HG03439 (cell line): ENCODE measurements around the gene RMND5B.
A peak's percentile ranks its signal among the peaks of the same experiment; 100 is the strongest.
"Not testable (repeated sequence)": the region's sequence is repeated elsewhere in the genome, so short reads cannot be mapped to it uniquely, and the experiment has no call there.

Experiments used
- ATAC-seq: cut with Tn5 transposase; IDR thresholded peaks from one replicate; pipeline ENCODE4 v1.9.1; 2021; ENCODE audit warnings: mild to moderate bottlenecking, moderate library complexity; ENCODE audit not compliant: unreplicated experiment

The RMND5B gene

DNA sequence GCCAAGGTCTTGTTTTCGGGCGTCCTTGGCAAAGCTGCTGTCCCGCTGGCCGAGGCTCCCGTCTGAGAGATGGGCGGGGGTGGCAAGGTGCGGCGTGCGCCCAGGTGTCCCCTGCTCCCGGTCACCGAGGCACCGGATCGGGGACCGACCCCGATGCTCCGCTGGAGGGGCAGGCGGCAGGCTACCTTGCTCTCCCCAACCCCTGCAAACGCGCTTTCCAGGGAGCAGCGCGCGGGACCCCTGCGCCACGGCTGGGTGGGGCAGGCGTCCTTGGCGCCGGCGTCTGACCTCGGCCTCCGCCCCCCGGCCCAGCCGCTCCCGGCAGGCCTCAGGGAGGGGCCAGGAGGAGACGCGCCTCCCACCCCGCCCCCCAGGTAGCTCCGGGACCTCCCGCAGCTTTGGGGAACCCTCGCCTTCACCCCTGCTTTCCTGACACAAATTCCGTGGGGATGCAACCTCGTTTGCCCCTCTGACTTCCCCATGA is 16.9 kb upstream of the RMND5B start:
- no peak for ATAC-seq

- no peak for ATAC-seq
Observed at GRCh38 chr5:178114325-178115135, 16.3 kb upstream of the RMND5B start.

DNA sequence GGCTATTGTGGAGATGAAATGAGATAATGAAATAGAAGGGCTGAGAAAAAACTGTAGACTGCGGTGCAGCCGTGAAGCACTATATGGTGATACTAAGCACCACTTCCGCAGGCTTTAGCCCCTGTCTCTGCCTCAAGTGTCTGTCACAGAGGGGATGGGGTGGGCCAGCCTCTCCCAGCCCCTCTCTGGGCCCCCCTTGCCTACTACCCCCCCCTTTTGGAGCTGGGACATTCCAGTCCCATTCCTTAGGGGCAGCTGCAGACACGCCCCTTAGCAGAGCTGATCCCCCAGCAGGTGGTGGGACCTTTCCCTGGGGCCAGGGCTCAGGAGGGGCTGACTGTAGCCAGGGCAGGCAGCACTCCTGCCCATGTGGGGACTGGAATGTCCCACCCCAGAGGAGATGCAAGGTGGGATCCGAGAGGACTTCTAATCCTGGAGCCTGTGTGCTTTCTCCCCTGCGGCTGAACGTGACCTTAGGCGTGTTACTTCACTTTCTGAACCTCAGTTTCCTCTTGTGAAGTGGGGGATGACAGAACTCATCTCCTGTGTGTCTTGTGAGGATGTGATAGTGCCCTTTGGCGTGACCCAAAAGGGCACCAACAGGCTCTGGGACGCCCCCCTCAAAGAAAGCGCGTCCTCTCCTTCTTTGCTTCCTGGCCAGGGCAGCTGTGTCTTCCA is 15.5 kb upstream of the RMND5B start:
- no peak for ATAC-seq

DNA sequence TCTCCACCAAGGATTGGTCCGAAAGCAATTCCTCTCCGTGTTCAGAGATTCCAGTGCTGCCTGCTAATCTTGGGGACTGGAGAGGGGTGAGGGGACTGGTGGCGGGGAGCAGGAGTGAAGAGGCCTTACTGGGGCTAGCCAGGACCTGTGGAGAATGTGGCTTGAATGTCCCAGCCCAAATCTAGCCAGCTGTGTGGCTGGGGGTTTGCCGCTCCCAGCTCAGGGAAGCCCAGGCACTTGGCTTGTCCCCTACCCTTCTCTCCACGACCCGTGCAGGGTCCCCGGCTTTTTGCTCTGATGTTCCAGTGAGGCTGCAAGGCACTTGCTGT is 15.0 kb upstream of the RMND5B start:
- ATAC-seq, result no peak

- ATAC-seq, result peak; percentile 28
Observed at GRCh38 chr5:178116143-178116885, 14.5 kb upstream of the RMND5B start.

- no peak for ATAC-seq
Observed at GRCh38 chr5:178117923-178118701, 12.7 kb upstream of the RMND5B start.

- ATAC-seq, result no peak
Observed at GRCh38 chr5:178119915-178120606, 10.8 kb upstream of the RMND5B start.

DNA sequence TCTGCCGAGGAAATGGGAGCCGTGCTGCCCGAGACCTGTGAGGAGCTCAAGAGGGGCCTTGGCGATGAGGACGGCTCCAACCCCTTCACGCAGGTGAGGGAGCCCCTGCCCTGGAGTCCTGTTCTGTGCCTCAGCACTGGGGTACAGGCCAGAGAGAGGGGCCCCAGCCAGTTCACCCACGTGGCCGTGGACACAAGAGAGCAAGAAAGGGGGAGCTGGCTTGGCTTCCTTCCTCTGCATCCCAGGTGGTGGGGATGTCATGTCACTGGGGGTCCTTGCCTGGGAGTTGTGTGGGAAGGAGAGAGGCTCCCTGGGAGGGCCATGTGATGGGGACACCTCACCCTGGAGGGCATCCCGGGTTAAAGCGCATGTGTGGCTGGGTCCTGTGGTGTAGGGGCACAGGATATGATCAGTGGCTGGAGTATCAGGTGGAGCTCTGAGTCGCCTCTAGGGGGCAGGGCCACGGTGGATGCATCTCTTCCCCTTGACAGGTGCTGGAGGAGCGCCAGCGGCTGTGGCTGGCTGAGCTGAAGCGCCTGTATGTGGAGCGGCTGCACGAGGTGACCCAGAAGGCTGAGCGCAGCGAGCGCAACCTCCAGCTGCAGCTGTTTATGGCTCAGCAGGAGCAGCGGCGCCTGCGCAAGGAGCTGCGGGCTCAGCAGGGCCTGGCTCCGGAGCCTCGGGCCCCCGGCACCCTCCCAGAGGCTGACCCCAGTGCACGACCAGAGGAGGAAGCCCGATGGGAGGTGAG is 10.0 kb upstream of the RMND5B start:
- peak; percentile 80 for ATAC-seq

DNA sequence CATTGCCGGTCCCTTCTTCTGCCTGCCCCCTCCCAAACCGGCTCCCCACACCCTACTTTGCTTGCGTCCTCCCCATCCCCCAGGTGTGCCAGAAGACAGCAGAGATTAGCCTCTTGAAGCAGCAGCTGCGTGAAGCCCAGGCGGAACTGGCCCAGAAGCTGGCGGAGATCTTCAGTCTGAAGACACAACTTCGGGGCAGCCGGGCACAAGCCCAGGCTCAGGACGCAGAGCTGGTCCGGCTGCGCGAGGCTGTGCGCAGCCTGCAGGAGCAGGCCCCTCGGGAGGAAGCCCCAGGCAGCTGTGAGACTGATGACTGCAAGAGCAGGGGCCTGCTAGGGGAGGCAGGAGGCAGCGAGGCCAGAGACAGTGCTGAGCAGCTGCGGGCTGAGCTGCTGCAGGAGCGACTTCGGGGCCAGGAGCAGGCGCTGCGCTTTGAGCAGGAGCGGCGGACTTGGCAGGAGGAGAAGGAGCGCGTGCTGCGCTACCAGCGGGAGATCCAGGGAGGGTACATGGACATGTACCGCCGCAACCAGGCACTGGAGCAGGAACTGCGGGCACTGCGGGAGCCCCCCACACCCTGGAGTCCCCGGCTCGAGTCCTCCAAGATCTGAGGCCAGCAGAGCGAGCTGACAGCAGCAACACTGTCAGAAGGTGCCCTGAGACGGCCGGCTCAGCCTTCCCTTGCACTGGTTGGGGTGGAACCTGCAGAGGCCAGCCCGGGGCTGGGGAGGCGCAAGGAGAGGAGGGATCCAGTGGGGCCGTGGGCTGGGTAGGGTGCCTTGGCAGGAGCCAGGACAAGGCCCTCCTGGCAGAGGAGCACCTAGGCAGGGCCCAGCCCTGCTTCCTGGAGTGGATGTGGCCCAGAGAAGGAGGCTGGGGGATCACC is 9.2 kb upstream of the RMND5B start:
- ATAC-seq, result no peak

DNA sequence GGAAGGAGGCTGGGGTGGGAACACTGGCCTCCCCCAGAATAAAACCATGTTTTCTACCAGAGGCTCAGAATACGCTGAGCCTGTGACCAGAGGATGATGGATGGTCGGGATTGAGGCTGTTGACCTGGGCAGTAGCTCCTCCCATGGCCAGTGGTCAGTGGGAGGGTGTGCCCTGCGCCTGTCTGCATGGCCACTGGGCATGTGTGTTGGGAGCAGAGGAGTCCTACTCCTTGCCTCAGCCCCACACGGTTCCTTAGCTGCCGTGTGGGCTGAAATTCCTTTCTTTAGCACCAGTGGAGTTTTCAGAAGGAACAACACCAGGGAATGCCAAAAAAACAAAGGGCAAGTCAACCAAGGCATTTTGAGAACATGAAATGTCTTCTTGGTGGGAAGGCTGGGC is 8.5 kb upstream of the RMND5B start:
- no peak for ATAC-seq

DNA sequence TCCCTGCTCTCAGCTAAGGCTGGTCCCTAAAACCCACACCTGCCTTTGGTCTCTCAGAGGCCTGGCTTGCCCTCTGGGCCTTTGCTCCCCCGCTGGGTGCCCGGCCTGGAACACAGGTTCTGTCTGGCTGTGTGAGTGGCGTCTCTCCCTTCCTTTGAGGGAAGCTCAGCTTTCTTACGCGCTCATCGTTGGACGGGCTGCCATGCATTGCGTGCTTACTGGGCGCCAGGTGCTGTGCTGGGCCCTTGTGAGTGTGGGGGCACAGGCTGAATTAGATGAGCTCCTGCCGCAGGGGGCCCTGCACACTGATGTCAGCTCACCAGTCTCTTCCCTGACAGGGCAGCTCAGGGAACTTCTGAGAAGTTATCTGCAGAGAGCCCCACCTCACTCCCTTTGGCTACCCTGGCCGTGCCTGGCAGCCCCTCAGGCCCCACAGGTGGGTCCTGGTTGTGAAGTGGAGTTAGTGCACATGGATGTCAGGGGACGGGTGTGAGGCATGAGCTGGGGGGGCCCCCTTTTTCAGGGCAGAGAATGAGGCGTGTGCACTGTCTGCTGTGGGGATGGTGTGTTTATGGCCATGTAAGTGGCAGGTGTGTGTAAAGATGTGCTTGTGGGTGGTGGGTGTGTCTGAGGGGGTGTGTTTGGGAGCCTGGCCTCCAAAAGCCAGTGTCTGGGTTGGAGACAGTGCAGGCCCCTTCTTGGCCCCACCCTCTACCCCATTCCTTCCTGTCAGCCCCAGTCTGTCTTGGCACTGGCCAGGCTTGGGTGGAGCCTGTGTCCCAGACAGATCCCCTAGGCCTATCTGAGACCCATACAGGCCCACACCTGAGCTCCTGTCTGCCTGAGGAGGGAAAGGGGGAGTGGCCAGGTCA is 7.5 kb upstream of the RMND5B start:
- ATAC-seq, result no peak

DNA sequence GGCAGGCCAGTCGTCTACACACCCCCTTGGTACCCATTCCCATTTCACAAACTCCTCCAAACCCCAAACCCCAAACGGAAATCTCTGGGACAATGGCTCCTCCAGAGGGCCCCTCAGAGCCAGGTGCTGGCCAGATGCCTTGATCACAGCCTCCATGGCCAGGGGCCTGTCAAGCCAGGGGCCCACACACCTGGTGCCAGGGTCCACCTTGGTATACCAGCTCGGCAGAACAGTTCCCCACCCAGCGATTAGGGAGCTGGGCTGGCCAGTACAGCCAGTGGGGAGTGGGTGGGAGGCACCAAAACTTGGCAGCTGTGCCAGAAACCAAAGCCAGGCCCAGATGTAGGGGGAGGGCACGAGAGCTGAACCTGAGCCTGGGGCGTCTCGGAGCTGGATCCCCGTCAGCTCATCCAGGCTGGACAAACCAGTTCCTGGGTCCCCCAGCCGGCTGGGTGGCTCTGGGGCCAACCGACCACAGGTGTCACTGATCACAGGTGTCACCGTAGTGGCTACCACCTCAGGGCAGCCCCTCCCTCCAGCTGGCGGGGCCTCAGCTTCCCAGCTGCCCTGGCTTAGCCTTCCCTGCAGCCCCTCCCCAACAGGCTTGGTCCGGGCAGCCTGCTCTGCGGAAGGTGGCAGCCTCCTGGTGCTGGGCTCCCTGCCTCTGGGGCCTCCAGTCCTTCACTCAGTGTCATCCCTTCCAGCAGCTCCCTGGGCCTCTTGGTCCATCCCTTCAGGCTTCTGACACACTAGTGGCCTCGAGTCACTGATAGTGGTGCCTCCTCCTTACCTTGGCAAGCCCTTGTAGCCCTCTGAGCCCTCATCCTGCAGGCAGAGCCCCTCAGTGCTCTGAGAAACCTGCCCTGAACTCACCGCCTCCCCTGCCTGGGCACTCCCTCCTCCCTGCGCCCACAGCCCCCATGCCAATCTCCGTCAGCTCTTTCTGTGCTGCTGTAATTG is 6.6 kb upstream of the RMND5B start:
- no peak for ATAC-seq

GRCh38 chr5:178125253-178125906 is 5.4 kb upstream of the RMND5B start:
- no peak for ATAC-seq

GRCh38 chr5:178126556-178126955 is 4.3 kb upstream of the RMND5B start:
- no peak for ATAC-seq

- not testable (repeated sequence) for ATAC-seq
Observed at GRCh38 chr5:178127300-178128009, 3.4 kb upstream of the RMND5B start.
